HL-60 (cell line): Measurements from ENCODE around the gene DSG3.

Experiments
- DNase-seq, 2 experiments: peaks; one replicate each; pipeline ENCODE4 v3.0.0-alpha.2; 2010 to 2020; ENCODE audit warnings: low read depth in 1 of 2, low spot score in 1 of 2
- H3K27ac ChIP-seq: fragments of 250-450 bp; sonication (Bioruptor Pico); replicated peaks from 2 replicates; pipeline ENCODE4 v1.5.1; 2020; ENCODE audit warnings: mild to moderate bottlenecking, moderate library complexity
- H3K27me3 ChIP-seq: fragments of 250-450 bp; sonication (Bioruptor Pico); 2 replicates; pipeline ENCODE4 v1.5.1; 2021; ENCODE audit warnings: mild to moderate bottlenecking, moderate library complexity; ENCODE audit not compliant: insufficient read depth, poor library complexity, severe bottlenecking
- H3K4me3 ChIP-seq: replicated peaks from 2 replicates; pipeline ENCODE4 v1.5.1; 2011; ENCODE audit warnings: mild to moderate bottlenecking, control low read depth, low read length; ENCODE audit not compliant: insufficient read depth
- GABPA ChIP-seq: IDR thresholded peaks from 2 replicates; pipeline ENCODE4 v1.6.1; 2012; ENCODE audit warnings: low read depth
- POLR2AphosphoS5 ChIP-seq: IDR thresholded peaks from 2 replicates; pipeline ENCODE4 v1.6.1; 2012; ENCODE audit warnings: low read depth
- SPI1 ChIP-seq: IDR thresholded peaks from 2 replicates; pipeline ENCODE4 v1.6.1; 2012; ENCODE audit warnings: low read depth, mild to moderate bottlenecking, borderline replicate concordance
- TF ChIP-seq, protein P1 (sequence below): IDR thresholded peaks from one replicate; pipeline ENCODE4 v1.5.1; 2011; ENCODE audit warnings: low read length, control low read depth, inconsistent platforms; ENCODE audit not compliant: insufficient read depth
- TF ChIP-seq, protein P2 (sequence below): IDR thresholded peaks from 2 replicates; pipeline ENCODE4 v1.6.1; 2012; ENCODE audit warnings: low read depth; ENCODE audit not compliant: insufficient replicate concordance

Gene DSG3

DNA sequence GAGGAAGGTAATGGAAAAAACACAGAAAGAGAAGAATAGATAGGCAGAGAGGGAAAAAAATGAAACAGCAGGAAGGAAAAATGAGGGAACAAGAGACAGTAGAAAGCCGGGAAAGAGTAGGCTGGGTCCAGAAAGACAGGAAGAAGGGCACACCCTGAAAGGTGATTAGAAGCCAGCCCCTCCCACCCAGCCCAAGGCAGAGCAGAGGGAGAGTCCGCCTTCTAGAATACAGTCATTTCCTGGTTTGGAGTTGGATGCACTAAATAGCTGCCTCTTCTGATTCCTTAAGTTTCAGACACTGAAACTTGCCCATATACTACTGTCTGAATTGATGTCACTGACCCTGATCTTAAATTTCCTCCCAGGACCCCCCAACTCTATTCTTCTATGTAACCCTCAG, 17.9 kb upstream of the DSG3 start:
- TF ChIP-seq SPI1 (no peak), GABPA (no peak), POLR2AphosphoS5 (no peak)
- TF ChIP-seq, protein P1, sequence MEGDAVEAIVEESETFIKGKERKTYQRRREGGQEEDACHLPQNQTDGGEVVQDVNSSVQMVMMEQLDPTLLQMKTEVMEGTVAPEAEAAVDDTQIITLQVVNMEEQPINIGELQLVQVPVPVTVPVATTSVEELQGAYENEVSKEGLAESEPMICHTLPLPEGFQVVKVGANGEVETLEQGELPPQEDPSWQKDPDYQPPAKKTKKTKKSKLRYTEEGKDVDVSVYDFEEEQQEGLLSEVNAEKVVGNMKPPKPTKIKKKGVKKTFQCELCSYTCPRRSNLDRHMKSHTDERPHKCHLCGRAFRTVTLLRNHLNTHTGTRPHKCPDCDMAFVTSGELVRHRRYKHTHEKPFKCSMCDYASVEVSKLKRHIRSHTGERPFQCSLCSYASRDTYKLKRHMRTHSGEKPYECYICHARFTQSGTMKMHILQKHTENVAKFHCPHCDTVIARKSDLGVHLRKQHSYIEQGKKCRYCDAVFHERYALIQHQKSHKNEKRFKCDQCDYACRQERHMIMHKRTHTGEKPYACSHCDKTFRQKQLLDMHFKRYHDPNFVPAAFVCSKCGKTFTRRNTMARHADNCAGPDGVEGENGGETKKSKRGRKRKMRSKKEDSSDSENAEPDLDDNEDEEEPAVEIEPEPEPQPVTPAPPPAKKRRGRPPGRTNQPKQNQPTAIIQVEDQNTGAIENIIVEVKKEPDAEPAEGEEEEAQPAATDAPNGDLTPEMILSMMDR = no peak
- TF ChIP-seq, protein P2, sequence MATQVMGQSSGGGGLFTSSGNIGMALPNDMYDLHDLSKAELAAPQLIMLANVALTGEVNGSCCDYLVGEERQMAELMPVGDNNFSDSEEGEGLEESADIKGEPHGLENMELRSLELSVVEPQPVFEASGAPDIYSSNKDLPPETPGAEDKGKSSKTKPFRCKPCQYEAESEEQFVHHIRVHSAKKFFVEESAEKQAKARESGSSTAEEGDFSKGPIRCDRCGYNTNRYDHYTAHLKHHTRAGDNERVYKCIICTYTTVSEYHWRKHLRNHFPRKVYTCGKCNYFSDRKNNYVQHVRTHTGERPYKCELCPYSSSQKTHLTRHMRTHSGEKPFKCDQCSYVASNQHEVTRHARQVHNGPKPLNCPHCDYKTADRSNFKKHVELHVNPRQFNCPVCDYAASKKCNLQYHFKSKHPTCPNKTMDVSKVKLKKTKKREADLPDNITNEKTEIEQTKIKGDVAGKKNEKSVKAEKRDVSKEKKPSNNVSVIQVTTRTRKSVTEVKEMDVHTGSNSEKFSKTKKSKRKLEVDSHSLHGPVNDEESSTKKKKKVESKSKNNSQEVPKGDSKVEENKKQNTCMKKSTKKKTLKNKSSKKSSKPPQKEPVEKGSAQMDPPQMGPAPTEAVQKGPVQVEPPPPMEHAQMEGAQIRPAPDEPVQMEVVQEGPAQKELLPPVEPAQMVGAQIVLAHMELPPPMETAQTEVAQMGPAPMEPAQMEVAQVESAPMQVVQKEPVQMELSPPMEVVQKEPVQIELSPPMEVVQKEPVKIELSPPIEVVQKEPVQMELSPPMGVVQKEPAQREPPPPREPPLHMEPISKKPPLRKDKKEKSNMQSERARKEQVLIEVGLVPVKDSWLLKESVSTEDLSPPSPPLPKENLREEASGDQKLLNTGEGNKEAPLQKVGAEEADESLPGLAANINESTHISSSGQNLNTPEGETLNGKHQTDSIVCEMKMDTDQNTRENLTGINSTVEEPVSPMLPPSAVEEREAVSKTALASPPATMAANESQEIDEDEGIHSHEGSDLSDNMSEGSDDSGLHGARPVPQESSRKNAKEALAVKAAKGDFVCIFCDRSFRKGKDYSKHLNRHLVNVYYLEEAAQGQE = no peak
- H3K27ac ChIP-seq = no peak overlapping the region
- no peaks in the 10 kb centered on the region for H3K27me3 ChIP-seq
- no peak overlapping the region for H3K4me3 ChIP-seq
- no peak for DNase-seq

DNA sequence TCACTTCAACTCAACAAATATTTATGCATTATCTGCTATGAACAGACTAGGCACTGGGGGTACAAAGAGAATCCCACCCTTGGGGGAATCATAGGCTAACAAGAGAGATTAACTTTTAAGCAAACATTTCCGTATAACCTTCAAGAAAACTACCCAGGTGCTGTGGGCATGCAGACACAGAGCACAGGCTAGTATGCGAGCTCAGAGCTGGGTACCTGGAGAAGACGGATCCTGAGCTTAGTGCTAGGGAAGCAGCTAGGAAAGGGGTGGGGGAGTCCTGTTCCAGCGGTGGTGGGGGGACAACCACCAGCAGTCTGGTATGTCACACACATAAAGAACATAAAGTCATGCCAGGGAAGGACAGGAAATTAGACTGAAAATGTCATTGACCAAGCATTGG, 17.5 kb upstream of the DSG3 start:
- TF ChIP-seq, protein P1 = no peak
- TF ChIP-seq, protein P2 = no peak
- TF ChIP-seq GABPA (no peak), SPI1 (no peak), POLR2AphosphoS5 (no peak)
- no peak for DNase-seq
- Histone ChIP-seq H3K27ac (no peak overlapping the region), H3K4me3 (no peak overlapping the region), H3K27me3 (no peaks in the 10 kb centered on the region)

DNA sequence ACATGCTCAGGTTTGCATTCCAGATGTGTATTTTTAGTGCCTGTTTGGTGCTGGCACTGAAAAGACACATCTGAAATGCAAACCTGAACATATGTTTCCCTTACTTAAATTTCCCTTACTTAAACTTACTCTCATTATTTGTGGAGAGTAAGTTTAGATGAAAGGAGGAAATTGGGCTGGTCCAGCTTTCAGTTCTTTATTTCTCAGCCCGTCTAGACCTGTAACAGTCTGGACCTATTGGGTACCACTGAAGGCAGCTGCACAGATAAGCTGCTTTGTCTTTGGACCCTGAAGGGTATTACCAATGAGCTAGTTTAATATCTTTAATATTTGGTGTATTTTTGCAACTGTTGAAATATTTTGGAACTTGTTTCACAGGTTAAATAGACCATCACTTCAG, 17.0 kb upstream of the DSG3 start:
- TF ChIP-seq, protein P1 = no peak
- TF ChIP-seq, protein P2 = no peak
- no peak for TF ChIP-seq SPI1
- TF ChIP-seq POLR2AphosphoS5 = no peak
- TF ChIP-seq GABPA = no peak
- Histone ChIP-seq H3K27ac (no peak overlapping the region), H3K4me3 (no peak overlapping the region), H3K27me3 (no peaks in the 10 kb centered on the region)
- no peak for DNase-seq
